ENCODE measurements around the gene MS4A10. TPM values are rescaled to one million over a fixed set of nuclear protein-coding genes. Genes with fewer than 3 reads are reported as not detected.

The MS4A10 gene
- total and polyA plus RNA-seq, 8 donors = 0.18 TPM; not detected in 7

DNA sequence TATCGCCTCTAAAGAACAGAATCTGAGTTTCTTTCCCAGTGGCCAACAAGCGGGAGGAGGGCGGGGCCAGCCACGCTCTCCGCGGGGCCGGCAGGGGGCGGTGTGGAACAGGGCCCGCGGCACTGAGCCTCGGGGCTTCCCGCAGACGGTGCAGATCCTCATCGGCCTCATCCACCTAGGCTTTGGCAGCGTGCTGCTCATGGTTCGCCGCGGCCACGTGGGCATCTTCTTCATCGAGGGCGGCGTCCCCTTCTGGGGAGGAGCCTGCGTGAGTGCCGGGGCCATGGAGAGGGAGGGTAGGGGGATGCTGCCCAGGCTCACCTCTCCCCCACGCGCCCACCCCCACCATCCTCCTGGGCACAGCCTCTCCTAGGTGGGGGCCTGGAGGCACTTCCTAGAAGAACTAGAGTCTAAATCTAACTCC lies 17.7 kb upstream of the MS4A10 start:
- Histone ChIP-seq H3K27ac (no peak overlapping the region), H3K27me3 (peaks cover 0 to 55% (median 0%) of the 10 kb centered on the region in 3 donors), H3K36me3 (no peaks in the 10 kb centered on the region), H3K4me1 (no peaks in the 10 kb centered on the region), H3K4me3 (no peak overlapping the region), H3K9me3 (no peaks in the 10 kb centered on the region)
- 32 to 82% (median 36%) methylated on average over 3 to 26 of the region's 26 CpGs for WGBS, 5 donors
- intact Hi-C loops (cut with DNase I; ENCODE audit: low total_unique reads) = no loop called here
- TF ChIP-seq, protein P1, sequence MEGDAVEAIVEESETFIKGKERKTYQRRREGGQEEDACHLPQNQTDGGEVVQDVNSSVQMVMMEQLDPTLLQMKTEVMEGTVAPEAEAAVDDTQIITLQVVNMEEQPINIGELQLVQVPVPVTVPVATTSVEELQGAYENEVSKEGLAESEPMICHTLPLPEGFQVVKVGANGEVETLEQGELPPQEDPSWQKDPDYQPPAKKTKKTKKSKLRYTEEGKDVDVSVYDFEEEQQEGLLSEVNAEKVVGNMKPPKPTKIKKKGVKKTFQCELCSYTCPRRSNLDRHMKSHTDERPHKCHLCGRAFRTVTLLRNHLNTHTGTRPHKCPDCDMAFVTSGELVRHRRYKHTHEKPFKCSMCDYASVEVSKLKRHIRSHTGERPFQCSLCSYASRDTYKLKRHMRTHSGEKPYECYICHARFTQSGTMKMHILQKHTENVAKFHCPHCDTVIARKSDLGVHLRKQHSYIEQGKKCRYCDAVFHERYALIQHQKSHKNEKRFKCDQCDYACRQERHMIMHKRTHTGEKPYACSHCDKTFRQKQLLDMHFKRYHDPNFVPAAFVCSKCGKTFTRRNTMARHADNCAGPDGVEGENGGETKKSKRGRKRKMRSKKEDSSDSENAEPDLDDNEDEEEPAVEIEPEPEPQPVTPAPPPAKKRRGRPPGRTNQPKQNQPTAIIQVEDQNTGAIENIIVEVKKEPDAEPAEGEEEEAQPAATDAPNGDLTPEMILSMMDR (IDR thresholded peaks at IDR 0.05) = no peak
- TF ChIP-seq EP300 (IDR thresholded peaks at IDR 0.05) (no peak), POLR2A (IDR thresholded peaks at IDR 0.05) (no peak), POLR2AphosphoS5 (IDR thresholded peaks at IDR 0.05) (no peak)
- no peak for DNase-seq

DNA sequence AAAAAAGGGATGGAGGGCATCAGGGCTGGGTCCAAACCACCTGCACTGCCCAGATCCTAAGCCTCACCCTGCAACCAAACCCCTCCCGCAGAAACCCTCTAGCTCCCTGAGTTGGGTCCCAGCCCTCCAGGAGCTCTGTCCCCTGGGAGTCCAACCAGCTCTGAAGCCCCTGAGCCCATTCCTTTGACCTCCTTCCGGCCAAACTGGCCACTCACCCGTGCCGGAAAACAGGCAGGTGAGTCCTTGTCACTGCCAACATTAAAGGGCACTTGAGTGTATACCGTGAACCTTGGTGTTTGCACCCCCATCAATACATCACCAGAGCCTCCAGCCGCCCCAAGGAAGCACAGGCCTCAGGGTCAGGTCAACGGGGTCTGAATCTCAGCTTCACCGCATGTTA lies 16.9 kb upstream of the MS4A10 start:
- Histone ChIP-seq H3K27me3 (peaks cover 0 to 50% (median 0%) of the 10 kb centered on the region in 3 donors), H3K9me3 (no peaks in the 10 kb centered on the region), H3K36me3 (no peaks in the 10 kb centered on the region), H3K4me3 (no peak overlapping the region), H3K27ac (no peak overlapping the region), H3K4me1 (no peaks in the 10 kb centered on the region)
- 86 to 96% (median 94%) methylated on average over 8 of the region's 8 CpGs for WGBS, 5 donors
- TF ChIP-seq EP300 (IDR thresholded peaks at IDR 0.05) (no peak), POLR2AphosphoS5 (IDR thresholded peaks at IDR 0.05) (no peak), POLR2A (IDR thresholded peaks at IDR 0.05) (no peak)
- TF ChIP-seq, protein P1 (IDR thresholded peaks at IDR 0.05) = no peak
- intact Hi-C loops (cut with DNase I; ENCODE audit: low total_unique reads) = no loop called here
- no peak for DNase-seq

DNA sequence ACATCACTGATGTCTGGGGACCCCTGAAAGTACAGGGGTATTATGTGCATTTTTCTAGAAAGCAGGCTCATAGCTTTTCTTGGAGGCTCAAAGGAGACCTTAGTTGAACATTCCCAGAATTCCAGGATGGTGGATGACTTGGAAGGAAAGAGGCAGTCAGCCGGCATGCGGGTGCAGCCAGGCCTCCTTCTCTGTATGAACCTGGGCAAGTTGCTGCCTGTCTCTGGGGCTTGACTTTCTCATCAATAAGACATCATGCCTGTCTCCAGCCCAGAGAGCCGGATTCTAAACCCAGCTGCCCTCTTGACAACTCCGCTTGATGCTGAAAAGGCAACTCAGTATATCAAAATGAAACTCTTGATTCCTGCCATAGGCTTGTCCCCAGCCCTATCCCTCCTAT lies 15.9 kb upstream of the MS4A10 start:
- intact Hi-C loops (cut with DNase I; ENCODE audit: low total_unique reads) = no loop called here
- DNase-seq = no peak
- TF ChIP-seq, protein P1 (IDR thresholded peaks at IDR 0.05) = no peak
- TF ChIP-seq POLR2AphosphoS5 (IDR thresholded peaks at IDR 0.05) = no peak
- no peak for TF ChIP-seq EP300 (IDR thresholded peaks at IDR 0.05)
- no peak for TF ChIP-seq POLR2A (IDR thresholded peaks at IDR 0.05)
- Histone ChIP-seq H3K27me3 (peaks cover 0 to 39% (median 0%) of the 10 kb centered on the region in 3 donors), H3K36me3 (no peaks in the 10 kb centered on the region), H3K27ac (no peak overlapping the region), H3K9me3 (no peaks in the 10 kb centered on the region), H3K4me1 (no peaks in the 10 kb centered on the region), H3K4me3 (no peak overlapping the region)
- WGBS, 5 donors = 64 to 92% (median 75%) methylated on average over 4 of the region's 4 CpGs

DNA sequence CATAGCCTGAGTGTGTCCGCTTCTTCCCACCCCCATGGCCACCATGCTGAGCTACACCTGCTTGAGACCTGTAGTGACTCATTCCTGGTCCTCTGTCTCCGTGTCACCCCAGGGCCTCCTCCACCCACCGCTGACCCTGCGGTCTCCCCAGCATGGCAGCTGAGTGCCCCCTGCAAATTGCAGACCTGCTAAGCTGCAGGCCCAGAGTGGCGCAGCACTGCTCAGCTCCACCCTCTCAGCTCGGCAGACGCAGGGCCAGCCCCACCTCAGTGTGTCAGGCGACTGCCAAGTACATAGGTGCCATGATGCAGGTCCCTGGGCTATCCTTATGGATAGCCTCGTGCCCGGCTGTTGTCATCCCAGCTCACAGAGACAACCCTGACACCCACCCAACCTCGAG lies 15.3 kb upstream of the MS4A10 start:
- Histone ChIP-seq H3K27ac (no peak overlapping the region), H3K27me3 (peaks cover 0 to 35% (median 0%) of the 10 kb centered on the region in 3 donors), H3K36me3 (no peaks in the 10 kb centered on the region), H3K9me3 (no peaks in the 10 kb centered on the region), H3K4me1 (peaks cover 0 to 2% (median 0%) of the 10 kb centered on the region in 4 donors), H3K4me3 (no peak overlapping the region)
- no peak for DNase-seq
- TF ChIP-seq POLR2AphosphoS5 (IDR thresholded peaks at IDR 0.05) (no peak), EP300 (IDR thresholded peaks at IDR 0.05) (no peak), POLR2A (IDR thresholded peaks at IDR 0.05) (no peak)
- TF ChIP-seq, protein P1 (IDR thresholded peaks at IDR 0.05) = no peak
- 77 to 88% (median 81%) methylated on average over 7 to 11 of the region's 11 CpGs for WGBS, 5 donors
- intact Hi-C loops (cut with DNase I; ENCODE audit: low total_unique reads) = no loop called here

Measured in stomach (tissue), 9 donors.